GM19043 (cell line): ENCODE results near the gene CRLF1.
A peak's percentile ranks its signal among the peaks of the same experiment; 100 is the strongest.
"Not testable (repeated sequence)": the region's sequence is repeated elsewhere in the genome, so short reads cannot be mapped to it uniquely, and the experiment has no call there.

Experiments
- ATAC-seq: cut with Tn5 transposase; IDR thresholded peaks from one replicate; pipeline ENCODE4 v1.9.1; 2021; ENCODE audit warnings: low read depth; ENCODE audit not compliant: unreplicated experiment

The CRLF1 gene

DNA sequence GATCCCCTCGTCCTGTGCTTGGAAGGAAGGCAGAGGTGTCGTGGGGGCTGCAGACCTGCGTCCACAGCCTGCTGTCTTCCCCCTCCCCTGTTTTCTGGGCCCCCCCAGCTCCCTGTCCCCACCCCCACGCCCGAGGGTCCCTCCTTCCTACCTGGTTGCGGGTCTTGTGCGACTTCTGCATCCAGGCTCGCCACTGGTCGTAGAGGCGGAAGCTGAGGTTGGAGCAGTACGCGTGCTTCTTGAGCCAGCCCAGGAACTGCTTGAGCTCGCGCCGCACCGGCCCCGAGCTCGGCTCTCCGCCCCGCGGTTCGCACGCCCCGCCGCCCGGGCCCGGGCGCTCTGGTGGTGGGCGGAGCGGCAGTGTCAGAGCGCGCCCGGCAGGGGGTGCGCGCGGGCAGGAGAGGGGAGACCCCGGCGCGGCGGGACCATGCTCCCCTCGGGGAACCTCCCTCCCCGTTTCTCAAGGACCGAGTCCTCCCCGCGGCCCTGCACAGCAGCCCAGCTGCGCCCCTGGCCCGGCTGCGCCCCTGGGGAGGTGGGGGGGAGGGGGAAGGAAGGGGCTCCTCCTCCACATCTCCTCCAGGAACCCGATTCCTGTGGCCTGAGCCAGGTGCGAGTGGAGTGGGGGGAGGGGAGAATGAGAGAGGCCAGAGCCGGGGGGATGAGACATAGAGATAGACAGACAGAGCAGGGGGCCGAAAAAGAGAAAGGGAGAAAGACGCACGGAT lies 12.3 kb downstream of the CRLF1 start:
- peak; percentile 66 for ATAC-seq

DNA sequence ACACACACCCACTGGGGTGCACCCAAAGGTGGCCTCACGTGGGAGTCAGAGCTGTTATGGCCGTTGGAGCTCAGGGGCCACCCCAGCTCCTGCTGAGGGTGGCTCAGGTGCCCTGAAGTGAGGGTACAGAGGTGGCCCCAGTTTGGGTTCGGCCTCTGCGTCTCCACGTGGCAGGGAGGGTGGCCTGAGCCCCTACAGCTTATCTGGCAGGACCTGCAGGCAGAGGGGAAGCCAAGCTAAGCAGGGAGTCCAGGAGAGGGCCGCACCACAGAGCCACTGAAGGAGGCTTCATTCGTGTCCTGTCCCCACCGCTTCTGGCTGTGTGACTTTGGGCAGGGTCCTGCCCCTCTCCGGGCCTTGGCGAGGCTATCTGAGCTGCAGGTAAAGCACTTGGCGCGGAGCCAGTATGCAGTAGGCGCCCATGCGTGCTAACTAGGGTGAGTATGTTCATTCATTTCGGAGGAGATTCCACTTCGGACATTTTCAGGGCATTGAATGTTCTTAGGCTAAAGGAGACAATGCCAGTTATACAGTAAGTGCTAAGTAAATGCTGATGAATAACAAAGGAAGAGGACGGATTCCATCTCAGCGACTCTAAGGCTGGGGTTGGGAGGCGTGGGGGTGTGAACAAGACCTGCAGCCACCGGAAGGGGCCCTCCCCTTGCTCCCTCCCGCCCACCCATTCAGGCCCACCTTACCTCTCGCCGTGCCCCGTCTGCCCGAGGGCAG lies 13.1 kb downstream of the CRLF1 start:
- ATAC-seq, result no peak

DNA sequence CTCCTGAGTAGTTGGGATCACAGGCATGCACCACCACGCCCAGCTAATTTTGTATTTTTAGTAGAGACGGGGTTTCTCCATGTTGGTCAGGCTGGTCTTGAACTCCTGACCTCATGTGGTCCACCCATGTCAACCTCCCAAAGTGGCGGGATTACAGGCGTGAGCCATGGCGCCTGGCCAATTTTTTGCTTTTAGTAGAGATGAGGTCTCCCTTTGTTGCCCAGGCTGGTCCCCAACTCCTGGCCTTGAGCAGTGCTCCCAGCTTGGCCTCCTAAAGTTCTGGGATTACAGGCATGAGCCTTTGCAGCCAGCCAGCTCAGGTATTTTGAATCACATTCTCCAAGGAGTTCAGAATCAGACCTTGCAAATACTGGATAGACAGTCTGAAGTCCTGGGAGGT lies 13.9 kb downstream of the CRLF1 start:
- ATAC-seq, result not testable (repeated sequence)

DNA sequence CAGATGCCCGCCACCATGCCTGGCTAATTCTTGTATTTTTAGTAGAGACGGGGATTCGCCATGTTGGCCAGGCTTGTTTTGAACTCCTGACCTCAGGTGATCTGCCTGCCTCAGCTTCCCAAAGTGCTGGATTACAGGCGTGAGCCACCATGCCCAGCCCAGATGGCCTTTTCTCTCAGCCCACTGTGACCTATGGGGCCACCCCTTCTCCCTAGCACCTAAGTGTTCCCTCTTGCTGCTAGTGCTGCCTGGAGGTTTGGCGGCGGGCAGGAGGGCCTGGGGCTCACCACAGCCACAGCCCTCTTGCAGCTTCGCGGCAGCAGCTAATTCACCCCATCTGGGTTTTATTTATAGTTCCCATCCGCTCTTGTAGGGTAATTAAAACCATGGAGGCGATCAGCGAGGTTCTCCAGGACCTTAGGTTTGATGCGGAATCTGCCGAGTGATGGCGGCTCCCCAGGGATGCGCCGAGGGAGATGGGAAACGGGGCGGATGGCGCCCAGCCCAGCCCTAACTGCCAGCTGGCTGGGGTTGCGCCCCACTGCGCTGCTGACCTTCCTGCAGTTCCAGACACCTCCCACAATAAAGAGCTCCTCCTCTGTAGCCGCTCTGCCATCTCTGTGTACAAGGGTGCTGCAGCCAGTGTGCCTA lies 14.7 kb downstream of the CRLF1 start:
- ATAC-seq, result no peak

DNA sequence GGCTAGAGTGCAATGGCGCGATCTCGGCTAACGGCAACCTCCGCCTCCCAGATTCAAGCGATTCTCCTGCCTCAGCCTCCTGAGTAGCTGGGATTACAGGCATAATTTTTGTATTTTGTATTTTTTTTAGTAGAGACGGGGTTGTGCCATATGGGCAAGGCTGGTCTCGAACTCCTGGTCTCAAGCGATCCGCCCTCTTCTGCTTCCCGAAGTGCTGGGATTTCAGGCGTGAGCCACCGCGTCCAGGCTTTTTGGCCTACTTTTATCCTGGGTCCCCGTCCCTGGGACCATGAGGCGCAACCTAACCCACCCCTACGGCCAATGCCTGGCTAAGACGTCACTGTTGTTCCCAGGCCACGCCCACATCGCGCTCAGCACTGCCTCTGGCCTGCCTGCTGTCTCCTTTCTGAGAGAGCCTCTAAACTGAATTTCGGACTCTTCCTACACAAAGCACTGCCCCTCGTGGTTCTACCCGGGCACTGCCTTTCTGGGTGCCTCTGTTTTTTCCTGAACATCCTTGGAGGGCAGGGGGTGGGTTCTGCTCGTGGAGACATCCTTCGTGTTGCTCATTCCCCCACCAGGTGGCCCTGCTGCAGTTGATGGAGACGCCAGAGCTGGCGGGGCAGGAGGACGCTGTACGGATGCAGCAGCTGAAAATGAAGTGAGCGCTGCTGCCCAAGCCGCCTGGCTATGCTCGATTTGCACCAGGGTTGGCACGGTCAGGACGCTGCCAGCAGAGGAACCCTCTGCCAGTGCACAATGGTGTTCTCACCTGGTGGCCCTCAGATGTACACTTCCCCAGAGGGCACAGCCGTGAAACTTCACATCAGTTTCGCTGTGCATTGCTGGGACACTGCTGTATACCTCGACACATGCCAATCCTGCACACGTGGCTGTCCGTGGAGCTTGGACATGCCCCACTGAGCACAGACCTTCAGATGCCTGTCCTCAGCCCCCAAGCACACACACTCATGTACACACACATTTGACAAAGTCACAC lies 16.0 kb downstream of the CRLF1 start:
- ATAC-seq, result no peak

DNA sequence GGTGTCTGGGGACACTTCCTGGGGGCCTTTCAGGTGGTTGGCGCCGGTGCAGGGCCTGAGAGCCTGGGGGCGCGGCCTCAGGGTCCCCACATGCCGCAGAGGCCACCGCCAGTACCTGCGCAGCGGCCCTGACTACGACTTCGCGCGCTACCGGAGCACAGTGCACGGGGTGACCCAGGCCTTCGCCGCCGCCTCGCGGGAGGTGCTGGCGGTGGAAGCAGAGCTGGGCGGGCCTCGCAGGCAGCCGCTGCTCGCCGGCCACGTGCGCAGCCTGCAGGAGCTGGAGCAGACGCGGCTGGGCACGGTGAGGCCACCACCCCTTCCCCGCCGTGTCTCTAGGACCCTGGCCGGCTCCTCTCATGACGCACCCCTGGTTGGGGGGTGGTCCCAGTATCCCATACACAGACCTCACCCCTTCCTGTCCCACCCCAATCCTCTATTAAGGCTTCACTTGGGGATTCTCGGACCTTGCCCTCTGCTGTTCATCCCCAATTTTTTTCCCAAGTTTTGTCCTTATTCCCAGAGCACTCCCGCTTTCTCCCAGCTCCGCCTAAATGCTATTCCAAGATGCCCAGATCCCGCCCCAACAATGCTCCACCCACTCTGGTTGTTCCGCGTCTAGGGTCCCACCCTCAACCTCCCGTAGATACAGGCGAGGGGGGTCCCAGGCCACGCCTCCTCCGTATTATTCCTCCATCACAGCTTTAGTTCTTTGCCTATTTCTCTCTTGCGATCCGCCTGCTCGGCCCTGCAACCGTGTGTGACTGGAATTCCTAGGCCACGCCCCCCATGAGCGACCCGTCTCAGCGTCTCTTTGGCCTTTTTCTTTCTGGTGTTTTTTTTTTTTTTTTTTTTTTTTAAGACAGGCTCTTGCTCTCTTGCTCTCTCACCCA lies 17.0 kb downstream of the CRLF1 start:
- ATAC-seq, result peak; percentile 5

DNA sequence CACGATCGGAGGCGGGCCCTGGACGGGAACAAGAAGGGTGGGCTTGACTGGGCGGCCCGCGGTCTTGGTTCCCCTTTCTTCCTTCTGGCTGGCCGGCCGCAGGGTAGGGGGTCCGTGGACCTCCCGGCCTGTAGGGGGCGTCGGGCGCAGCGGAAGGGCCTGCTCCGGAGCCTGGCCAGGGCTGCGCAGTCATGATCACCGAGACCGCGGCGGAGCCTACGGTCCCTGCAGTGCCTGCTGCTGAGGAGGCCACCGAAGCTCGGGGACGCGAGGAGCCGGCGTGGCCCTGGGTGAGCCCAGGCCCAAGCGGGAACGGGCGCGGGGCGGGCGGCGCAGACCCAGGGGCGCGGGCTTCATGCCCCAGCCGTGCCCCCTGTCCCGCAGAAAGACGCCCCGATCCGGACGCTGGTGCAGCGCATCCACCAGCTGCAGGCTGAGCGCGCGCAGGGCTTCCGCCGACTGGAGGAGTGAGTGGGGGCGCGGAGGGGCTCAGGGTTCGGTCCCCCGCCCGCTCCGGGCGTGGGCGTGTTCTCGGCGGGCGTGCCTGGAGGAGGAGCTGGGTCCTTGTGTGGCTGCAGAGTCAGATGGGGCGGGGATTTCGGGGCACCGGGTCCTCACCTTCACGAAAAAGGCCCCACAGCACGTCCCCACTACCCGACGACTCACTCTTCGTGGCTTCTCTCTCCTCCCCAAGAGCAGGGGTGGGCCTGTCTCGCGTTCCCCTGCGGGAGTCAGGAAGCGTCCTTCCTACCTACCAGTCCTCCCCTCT lies 17.8 kb downstream of the CRLF1 start, which contains the start of gene REX1BD:
REX1BD (plus strand) TSS at position 188 of the 769 bp plus-strand sequence; CDS start at position 192, 4 bp downstream.
- ATAC-seq, result peak; percentile 75

DNA sequence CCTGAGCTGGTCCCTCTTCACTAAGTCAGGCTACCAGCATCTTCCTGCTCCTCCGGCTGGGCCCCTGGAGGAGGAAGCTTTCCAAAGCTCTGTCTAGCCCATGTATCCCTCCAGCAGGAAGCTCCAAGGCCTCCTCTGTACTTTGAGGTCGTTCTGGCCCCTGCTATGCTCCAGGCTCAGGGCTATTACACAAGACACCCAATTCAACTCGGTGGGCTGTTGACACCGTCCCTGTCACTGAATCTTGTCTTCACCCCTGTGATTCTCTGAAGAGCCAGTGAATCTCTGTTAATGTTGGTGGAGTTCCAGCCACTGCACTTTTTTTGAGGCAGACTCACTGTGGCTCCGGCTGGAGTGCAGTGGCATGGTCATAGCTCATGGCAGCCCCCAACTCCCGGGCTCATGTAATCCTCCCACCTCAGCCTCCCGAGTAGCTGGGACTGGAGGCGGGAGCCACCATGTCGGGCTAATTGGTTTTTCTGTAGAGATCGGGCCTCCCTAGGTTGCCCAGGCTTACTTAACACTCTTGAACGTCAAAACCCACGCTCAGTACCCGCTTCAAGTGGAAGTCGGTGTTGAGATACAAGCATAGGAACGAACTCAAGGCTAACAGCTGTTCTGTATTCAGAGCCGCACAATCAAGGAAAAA lies 18.5 kb downstream of the CRLF1 start:
- ATAC-seq, result no peak

DNA sequence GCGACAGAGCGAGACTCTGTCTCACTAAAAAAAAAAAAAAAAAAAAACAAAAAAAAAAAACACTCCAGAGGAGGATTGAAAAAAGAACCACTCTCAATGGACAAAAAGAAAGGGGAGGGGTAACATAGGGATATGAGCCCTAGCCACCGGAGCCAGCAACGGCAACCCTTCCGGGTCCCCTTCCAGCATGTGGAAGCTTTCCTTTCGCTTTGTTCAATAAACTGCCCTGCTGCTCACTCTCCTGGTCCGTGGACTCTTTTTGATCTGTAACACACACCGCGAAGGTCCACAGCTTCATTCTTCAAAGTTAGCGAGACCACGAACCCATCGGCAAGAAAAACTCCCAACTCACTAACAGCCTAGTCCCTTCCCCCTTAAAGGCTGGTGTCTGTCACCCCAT lies 19.0 kb downstream of the CRLF1 start:
- no peak for ATAC-seq

DNA sequence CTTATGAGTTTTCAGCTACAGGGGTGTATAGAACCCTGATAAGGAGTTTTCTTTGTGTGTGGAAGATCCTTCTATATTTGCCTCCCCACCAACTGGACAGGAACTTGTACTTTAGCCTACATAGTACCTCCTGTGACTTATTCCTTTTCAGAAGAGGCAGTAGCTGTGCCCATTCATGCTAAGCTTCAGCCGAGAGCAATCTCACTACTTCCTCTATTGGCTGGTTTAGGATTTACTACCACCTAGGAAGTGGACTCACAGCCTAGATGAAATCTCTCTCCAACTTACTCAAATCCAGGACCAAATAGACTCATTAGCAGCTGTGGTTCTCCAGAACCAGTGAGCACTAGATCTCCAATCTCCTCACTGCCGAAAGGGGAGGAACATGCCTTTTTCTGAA lies 20.3 kb downstream of the CRLF1 start:
- no peak for ATAC-seq

DNA sequence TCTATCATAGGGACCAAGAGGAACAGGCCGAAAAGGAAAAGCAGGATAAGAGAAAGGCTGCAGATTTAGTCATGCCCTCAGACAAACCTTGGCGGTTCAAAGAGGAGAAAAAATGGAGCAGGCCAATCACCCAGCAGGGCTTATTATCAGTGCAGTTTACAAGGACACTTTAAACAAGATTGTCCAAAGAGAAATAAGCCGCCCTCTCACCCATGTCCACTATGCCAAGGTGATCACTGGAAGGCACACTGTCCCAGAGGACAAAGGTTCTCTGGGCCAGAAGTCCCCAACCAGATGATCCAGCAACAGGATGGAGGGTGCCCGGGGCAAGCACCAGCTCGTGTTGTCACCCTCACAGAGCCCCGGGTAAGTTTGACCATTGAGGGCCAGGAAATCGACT lies 26.3 kb downstream of the CRLF1 start:
- ATAC-seq, result no peak

DNA sequence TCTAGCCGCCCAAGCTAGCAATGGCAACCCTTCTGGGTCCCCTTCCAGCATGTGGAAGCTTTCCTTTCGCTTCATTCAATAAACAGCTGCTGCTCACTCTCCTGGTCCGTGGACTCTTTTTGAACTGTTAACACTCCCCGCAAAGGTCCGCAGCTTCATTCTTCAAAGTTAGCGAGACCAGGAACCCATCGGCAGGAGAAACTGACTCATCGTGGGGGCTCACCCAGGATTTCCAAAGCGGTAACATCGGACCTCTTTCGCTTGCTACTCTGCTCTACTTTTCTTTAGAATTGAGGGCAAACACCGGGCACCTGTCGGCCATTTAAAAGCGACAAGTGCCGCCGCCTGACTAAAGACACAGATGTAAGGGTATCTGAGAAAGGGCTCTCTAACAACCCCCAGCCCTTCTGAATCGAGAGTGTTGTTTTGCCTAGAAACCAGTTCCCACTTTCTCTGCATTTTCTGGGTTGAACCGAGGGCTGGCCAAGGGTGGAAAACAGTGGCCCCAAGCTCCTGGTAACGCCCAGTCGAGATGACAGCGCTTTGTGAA lies 29.2 kb downstream of the CRLF1 start:
- no peak for ATAC-seq

DNA sequence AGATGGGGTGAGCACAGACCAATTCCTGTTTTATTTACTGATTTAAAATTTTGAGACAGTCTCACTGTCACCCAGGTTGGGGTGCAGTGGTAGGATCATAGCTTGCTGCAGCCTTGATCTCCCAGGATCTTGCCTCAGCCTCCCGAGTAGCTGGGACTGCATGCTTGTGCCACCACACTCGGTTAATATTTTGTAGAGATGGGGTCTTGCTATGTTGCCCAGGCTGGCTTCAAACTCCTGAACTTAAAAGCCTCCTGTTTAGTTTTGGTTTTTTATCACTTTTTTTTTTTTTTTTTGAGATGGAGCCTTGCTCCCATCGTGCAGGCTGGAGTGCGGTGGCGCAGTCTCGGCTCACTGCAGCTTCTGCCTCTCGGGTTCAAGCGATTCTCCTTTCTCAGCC lies 30.2 kb downstream of the CRLF1 start:
- no peak for ATAC-seq

DNA sequence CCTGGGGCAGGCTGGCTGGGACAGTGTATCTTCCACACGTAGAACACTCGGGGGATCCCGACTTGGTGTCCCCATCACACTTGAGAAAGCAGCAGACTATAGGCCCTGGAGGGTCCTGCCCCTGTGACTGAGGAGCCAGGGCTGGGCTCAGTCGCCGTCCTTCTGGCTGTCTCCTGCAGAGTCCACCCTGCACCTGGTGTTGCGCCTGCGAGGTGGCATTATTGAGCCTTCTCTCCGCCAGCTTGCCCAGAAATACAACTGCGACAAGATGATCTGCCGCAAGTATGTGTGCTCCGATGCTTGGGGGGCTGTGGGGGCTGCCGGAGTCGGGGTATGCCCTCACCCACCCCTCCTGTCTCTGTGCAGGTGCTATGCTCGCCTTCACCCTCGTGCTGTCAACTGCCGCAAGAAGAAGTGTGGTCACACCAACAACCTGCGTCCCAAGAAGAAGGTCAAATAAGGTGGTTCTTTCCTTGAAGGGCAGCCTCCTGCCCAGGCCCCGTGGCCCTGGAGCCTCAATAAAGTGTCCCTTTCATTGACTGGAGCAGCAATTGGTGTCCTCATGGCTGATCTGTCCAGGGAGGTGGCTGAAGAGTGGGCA lies 31.8 kb downstream of the CRLF1 start:
- ATAC-seq, result no peak

DNA sequence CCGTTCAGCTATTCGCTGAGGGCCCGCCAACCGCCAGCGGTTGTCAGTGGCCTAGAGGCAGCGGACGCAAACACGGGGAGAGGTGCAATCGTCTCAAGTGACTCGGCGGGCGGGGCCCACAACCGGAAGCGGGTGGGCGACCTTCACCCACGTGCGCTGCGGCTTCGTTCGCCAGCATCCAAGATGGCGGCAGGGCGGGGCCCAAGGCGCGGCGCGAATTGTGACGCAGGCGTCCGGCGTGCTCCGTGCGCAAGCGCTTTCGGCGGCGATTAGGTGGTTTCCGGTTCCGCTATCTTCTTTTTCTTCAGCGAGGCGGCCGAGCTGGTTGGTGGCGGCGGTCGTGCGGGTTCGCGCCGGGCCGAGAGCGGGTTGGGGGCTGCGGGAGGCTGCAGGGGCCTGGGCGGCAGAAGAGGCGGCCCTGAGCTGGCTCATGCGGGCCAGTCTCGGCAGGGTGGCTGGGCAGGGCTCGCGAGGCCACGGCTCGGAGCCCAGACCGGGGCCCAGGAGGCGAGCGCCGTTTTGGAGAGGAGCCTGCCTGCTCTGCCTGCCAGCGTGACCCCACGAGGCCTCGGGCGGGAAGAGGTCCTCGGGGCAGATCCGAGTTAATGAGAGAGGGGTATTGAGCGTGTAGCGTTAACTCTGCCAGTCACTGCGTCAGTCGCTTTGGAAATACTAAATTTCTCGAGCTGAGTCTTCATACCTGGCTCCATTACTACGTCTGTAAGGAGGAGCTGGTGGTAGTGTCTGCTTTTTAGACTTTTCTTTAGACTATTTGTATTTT lies 34.8 kb downstream of the CRLF1 start, which contains the start of gene UBA52:
UBA52 (plus strand) TSS at position 294 of the 781 bp plus-strand sequence. CDS start 1,444 bp downstream, outside the sequence.
- peak; percentile 88 for ATAC-seq

DNA sequence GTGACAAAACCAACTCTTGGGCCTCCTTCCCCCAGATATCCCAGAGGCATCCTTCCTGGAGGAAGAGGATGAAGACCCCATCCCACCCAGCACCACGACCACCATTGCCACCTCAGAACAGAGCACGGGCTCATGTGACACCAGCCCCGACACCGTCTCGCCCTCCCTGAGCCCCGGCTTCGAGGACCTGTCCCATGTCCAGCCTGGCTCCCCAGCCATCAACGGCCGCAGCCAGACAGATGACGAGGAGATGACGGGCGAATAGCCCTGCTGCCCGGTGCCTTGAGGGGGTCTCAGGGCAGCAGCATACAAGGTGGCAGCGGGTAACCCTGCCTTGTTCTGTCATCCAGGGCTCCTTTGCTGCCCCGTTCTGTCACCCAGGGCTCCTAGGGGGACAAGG lies 38.2 kb downstream of the CRLF1 start:
- no peak for ATAC-seq

DNA sequence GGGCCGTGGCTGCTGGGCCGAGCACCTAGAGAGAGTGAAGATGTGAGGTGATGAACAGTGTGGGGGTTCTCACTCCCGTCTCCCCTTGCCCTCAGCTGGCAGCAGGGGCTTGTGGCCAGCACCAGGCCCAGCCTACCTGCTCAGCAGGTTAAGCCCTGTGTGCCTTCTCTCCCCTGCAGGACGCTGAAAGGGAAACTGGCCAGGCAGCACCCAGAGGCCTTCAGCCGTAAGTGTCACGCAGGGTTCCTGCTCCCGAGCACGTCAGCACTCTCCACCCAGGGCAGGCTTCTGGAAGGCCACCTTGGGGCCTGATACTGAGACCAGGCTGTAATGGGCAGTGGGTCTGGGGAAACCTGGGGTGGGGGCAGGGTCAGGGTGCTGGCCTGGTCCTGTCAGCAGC lies 39.6 kb downstream of the CRLF1 start:
- ATAC-seq, result no peak
